GM18520 (cell line): ENCODE measurements around the gene OR1C1.
"Not testable (repeated sequence)": the region's sequence is repeated elsewhere in the genome, so short reads cannot be mapped to it uniquely, and the experiment has no call there.

Experiments used
- ATAC-seq: cut with Tn5 transposase; IDR thresholded peaks from one replicate; pipeline ENCODE4 v1.9.1; 2021; ENCODE audit not compliant: unreplicated experiment

OR1C1 gene, protein sequence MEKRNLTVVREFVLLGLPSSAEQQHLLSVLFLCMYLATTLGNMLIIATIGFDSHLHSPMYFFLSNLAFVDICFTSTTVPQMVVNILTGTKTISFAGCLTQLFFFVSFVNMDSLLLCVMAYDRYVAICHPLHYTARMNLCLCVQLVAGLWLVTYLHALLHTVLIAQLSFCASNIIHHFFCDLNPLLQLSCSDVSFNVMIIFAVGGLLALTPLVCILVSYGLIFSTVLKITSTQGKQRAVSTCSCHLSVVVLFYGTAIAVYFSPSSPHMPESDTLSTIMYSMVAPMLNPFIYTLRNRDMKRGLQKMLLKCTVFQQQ

DNA sequence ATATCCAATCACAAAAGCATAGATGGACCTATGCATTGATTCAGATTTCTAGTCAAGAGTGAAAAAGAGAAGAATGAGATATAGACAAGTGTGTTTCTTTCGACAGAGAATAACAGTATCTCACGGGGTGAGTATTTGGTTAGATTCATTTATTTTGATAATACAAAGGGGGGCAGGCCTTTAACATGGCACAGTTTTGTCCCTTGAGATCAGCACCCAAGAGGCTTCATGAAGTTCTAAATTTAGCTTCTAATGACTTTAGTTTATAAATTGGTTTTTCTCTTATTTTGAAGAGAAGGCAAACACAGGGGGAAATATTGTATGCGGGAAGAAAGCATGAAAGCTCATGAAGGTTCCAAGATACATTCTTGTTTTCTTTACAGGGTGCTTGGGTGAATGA is at the start of gene OR1C1:
Gene OR1C1, minus strand, starts transcription at position 101 of the 400 bp plus-strand sequence. CDS start 2,150 bp downstream, outside the sequence.
- no peak for ATAC-seq

DNA sequence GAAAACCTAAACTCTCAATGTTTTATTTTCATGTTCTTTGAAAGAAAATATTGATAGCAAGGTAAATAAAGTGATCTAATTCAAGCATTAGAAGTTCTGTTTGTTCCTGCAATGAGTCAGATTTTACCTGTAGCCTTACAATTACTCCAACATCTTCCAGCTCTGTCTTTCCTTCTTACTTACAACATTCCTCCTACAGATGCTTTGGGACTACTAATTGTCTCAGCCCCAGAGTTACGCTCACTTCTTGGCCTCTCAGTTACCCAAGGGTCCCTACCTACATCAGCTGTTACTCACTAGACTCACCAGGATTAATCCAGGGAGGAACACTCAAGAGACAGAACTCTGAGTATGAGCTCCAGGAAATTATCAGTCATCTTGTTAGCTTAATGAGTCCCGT is 37.2 kb upstream of the OR1C1 start:
- no peak for ATAC-seq

DNA sequence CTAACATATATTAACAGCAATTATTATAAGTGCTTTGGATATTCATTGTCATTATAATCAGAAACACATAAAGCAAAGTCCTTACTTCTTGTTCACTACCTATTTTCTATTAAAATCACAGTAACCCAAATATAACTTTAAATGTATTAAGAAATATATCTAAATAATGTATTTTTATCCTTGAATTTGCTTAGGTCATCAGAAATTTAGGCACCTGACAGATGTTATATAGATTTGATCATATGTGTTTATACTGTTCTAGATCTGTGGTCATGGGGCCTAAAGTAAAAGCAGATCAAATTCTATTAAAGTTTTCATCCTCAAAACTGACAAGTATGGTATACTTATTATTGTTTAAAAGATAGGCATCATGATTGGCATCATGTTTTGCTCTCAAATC is 9.2 kb upstream of the OR1C1 start:
- ATAC-seq, result no peak

- not testable (repeated sequence) for ATAC-seq
Measured at GRCh38 chr1:247754311-247754710, 6.0 kb downstream of the OR1C1 start.

- no peak for ATAC-seq
Measured at GRCh38 chr1:247749870-247750269, 10.5 kb downstream of the OR1C1 start.

DNA sequence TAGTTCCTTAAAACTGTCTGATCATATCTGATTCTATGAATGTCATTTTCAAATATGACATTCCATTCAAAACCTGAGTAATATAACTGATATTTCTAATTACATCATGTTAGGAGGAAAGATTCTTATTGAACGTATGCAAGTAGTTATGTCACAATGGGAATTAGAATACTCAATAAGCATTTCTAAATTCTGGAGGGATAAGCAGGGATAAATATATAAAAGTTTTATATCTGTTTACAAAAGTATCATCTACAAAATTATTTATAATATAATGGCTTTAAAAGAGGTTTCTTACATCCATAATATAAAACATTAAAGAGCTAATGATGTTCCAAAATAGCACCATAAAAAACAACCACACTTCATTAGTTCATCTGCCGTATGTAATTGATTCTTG is 12.3 kb downstream of the OR1C1 start, which contains the start of gene OR14A2:
Gene OR14A2, minus strand, starts transcription at position 101 of the 400 bp plus-strand sequence.
- no peak for ATAC-seq

DNA sequence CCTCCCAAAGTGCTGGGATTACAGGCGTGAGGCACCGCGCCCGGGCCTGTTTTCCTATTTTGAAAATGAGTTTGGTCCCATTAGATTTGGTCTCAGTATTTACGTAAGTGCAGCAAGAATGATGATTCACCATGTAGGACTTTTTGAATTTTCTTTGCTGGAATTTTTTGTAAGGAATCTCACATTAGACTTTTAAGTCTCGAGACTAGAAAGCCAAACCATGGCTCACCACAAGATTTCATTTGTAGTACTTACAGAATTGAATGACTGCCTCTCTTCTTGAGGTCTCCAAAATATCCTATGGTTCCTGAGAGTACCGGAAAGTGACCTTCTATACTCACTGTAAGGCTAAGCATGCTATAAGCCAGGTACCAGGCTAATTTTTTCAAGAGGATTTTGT is 12.7 kb downstream of the OR1C1 start:
- no peak for ATAC-seq

DNA sequence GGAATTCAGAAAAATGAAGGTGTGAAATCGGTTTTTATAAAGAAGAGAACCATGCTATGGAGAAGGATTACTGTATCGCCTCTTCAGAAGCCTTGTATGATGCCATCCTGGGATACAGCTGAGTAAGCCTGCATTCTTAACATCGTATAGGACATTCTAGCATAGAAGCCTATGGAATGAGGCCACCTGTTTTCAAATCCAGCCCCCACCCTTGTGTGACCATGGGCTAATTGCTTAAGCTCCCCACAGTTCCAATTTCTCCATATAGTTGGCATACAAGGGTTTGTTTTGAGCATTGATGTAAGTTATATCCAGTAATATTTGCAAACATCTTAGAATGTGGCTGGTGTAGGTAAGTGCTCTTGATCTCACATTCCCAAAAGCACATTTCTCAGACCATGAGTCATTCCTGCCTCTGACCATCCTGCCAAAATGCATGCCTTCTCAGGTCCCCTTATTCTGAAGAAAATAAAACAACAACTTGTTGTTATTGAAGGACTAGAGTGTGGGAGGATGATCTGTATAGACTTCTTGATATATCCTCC is 13.9 kb downstream of the OR1C1 start:
- no peak for ATAC-seq

DNA sequence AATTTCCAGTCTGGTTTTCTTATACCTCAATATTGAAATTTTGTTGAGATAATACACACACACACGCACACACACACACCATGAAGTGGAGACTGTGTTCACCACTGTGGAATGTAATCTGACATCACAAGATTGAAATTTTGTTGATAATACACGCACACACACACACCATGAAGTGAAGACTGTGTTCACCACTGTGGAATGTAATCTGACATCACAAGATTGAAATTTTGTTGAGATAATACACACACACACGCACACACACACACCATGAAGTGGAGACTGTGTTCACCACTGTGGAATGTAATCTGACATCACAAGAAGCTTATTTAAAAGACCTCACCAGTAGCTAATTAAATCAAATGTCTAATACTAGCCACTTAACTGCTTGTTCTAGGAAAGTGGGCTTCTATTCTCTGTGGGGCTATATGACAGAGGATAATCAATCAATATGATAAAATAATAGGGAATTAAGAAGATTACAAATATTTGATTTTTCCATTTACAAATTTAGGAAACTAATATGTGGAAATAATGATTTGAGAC is 18.1 kb downstream of the OR1C1 start:
- not testable (repeated sequence) for ATAC-seq

DNA sequence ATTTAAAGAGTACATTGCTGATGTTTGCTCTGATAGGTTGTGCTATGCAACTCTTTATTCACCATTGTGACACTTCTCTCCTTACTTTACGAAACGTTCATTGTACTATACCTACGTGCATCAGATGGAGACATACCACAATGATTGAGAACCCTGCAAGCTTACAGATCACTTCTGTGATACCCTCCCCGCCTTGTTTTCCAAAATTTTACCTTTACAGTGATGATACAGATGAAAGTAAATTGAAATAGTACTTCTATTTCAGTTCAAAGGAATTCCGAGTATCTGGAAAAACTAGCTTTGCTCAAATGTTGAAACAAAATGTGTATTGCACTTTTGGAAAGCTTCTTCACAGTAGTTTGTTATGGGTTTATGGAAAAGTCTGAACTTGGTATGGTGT is 18.6 kb downstream of the OR1C1 start:
- ATAC-seq, result no peak

GRCh38 chr1:247740721-247741120 is 19.6 kb downstream of the OR1C1 start:
- no peak for ATAC-seq

GRCh38 chr1:247738315-247738714 is 22.0 kb downstream of the OR1C1 start, which contains the start of gene OR14K1:
OR14K1 (plus strand) TSS chr1:247738615; CDS start chr1:247738615, 0 bp downstream.
- no peak for ATAC-seq

DNA sequence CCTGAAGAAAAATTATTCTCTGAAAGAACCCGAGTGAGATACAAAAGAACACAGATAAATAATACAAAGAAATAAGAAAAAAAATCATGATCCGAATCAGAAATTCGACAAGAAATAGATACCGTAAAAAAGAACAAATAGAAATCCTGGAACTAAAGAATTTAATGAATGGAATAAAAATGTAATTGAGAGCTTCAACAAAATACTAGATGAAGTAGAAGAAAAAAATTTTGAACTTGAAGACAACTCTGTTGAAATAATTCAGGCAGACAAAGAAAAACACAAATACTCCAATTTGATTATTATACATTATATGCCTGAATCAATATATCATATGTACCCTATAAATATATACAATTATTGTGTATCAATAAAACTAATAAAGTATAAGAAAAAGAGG is 39.1 kb downstream of the OR1C1 start:
- ATAC-seq, result no peak

DNA sequence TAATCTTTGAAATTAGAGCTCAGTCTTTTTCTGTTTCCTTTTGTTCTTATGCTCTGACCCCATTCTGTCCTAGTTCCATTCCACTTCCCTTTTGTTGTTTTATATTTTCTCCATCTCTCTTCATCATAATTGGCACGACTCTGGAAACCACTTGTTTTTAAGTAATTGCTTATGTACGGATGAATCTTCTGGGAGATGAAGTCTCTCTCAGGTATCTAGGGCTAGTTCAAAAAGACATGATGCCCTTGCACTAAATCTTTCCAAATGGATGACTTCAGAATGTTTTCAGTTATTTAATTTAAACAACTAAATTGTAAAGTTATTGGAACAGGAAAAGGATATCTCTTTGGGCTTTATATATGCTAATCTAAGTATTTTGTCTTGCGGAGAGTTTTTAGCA is 43.8 kb downstream of the OR1C1 start, which contains the start of gene OR6F1:
Gene OR6F1, minus strand, starts transcription at position 101 of the 400 bp plus-strand sequence. CDS start 3,891 bp downstream, outside the sequence.
- no peak for ATAC-seq

- no peak for ATAC-seq
Measured at GRCh38 chr1:247713753-247714152, 46.6 kb downstream of the OR1C1 start.

DNA sequence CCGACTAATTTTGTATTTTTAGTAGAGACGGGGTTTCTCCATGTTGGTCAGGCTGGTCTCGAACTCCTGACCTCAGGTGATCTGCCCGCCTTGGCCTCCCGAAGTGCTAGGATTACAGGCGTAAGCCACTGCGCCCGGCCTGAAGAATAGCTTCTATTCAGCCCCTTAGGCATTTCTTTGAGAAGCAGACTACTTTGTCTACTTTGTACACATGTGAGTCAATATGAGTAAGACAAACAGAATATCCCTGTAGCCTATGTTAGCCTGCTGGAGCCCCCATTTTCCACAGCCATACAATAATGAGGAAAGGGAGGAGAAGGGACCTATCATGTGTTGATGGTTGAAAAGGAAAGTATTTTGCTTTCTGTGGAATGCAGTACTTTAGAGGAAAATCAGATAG is 49.7 kb downstream of the OR1C1 start:
- not testable (repeated sequence) for ATAC-seq
